ENCODE results near the gene IL22RA1. TPM values are rescaled to one million over a fixed set of nuclear protein-coding genes. Genes with fewer than 3 reads are reported as not detected.

The IL22RA1 gene
- total RNA-seq, 1 experiment from 2014 or later, result 0.13 TPM

- H3K27me3 ChIP-seq (ENCODE audit: insufficient read depth, low read length), result no peaks in the 10 kb centered on the region
- Mint-ChIP-seq H3K9me3 (no peaks in the 10 kb centered on the region), H3K36me3 (ENCODE audit: insufficient read depth in 1 of 3, low read depth in 3 of 3) (no peaks in the 10 kb centered on the region), H3K4me3 (no peak overlapping the region), H3K4me1 (peaks cover 7 to 11% of the 10 kb centered on the region in 2 experiments), H3K27me3 (ENCODE audit: low read depth) (no peaks in the 10 kb centered on the region; the same call in 1 of the 2 replicates), H3K27ac (no peak overlapping the region; a peak in 1 of 7 replicates)
- H4K20me1 ChIP-seq (ENCODE audit: control insufficient read depth, insufficient read depth, insufficient read length), result no peaks in the 10 kb centered on the region
- no peaks in the 10 kb centered on the region for H3K4me1 ChIP-seq (ENCODE audit: insufficient read depth, low read length)
- no peak overlapping the region for H4K8ac ChIP-seq (replicated peaks; ENCODE audit: insufficient read length, low read depth, low read length)
- H3K9me3 ChIP-seq (ENCODE audit: control insufficient read depth, low read depth, low read length), result no peaks in the 10 kb centered on the region
- no peak overlapping the region for H2BK120ac ChIP-seq (ENCODE audit: low read depth, low read length, poor library complexity, severe bottlenecking)
- H2BK5ac ChIP-seq (ENCODE audit: insufficient read length, low read length), result no peak overlapping the region
- no peak overlapping the region for H4K91ac ChIP-seq (ENCODE audit: insufficient read length, low read depth, low read length)
- H3K18ac ChIP-seq (ENCODE audit: insufficient read length, low read depth, low read length), result no peak overlapping the region
- no peak overlapping the region for H3K27ac ChIP-seq (ENCODE audit: insufficient read length, low read depth, low read length)
- no peak overlapping the region for H3K4me2 ChIP-seq (ENCODE audit: insufficient read depth, insufficient read length, low read length)
- no peak overlapping the region for H3K23ac ChIP-seq (ENCODE audit: insufficient read length, low read depth, low read length)
- no peaks in the 10 kb centered on the region for H3K79me2 ChIP-seq (ENCODE audit: insufficient read depth, low read length)
- H3T11ph ChIP-seq (ENCODE audit: low read length), result no peak overlapping the region
- no peak for TF ChIP-seq CTCF (conservative IDR thresholded peaks at IDR 0.05)
- no peak overlapping the region for H4K5ac ChIP-seq (ENCODE audit: insufficient read length, low read depth, low read length)
- no peak overlapping the region for H2AK5ac ChIP-seq (ENCODE audit: insufficient read length, low read length)
- no peak overlapping the region for H3K9ac ChIP-seq (ENCODE audit: extremely low read depth, insufficient read length, low read length)
- DNase-seq, result no peak
- no peak overlapping the region for H2BK20ac ChIP-seq (ENCODE audit: low read depth, low read length, poor library complexity, severe bottlenecking)
- no peak overlapping the region for H2BK12ac ChIP-seq (ENCODE audit: insufficient read length, low read depth, low read length)
- WGBS (ENCODE audit: extremely low coverage, insufficient read length, low lambda C conversion rate), result no CpG with 5 or more reads among the region's 6 CpGs
- H3K56ac ChIP-seq (ENCODE audit: insufficient read length, low read depth, low read length), result no peak overlapping the region
- no peak overlapping the region for H2AFZ ChIP-seq (ENCODE audit: low read length)
- H3K4ac ChIP-seq (ENCODE audit: low read depth, low read length), result no peak overlapping the region
- H3K14ac ChIP-seq (ENCODE audit: insufficient read depth, low read length), result no peak overlapping the region
- H3K79me1 ChIP-seq (ENCODE audit: insufficient read depth, low read depth, low read length, poor library complexity, severe bottlenecking), result no peaks in the 10 kb centered on the region
- no peak overlapping the region for H2BK15ac ChIP-seq (ENCODE audit: low read depth, low read length)
- no peaks in the 10 kb centered on the region for H3K23me2 ChIP-seq (ENCODE audit: insufficient read length, low read depth, low read length, poor library complexity, severe bottlenecking)
Observed at GRCh38 chr1:24123611-24124010, 19.3 kb downstream of the IL22RA1 start.

Measured in H9 (cell line).